ENCODE data around the gene ARMH4.

ARMH4 gene

DNA sequence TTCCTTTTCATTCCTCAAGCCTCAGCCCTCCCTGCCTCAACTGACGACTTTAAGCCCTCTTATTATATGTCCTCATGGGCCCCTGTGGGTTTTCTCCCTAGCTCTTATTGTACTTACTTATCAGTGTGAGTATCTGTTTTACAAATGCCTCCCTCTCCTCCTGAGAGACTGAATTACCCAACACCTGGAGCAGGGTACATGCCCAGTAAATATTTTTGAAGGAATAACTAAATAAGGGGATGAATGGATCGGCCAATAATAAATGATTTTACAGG is 190.3 kb downstream of the ARMH4 start:
- Histone ChIP-seq H3K9me3 (ENCODE audit: control insufficient read depth, insufficient read depth, low read length) (no peaks in the 10 kb centered on the region), H3K27ac (ENCODE audit: low read depth, low read length) (no peak overlapping the region), H3K4me1 (ENCODE audit: control insufficient read depth, insufficient read depth, low read length) (peaks cover 12% of the 10 kb centered on the region), H3K4me3 (ENCODE audit: low read depth, low read length) (no peak overlapping the region), H3K36me3 (ENCODE audit: control insufficient read depth, insufficient read depth, low read length) (no peaks in the 10 kb centered on the region), H3K27me3 (ENCODE audit: control insufficient read depth, insufficient read depth, low read length) (no peaks in the 10 kb centered on the region), H3K9ac (ENCODE audit: low read depth, low read length) (no peak overlapping the region)

DNA sequence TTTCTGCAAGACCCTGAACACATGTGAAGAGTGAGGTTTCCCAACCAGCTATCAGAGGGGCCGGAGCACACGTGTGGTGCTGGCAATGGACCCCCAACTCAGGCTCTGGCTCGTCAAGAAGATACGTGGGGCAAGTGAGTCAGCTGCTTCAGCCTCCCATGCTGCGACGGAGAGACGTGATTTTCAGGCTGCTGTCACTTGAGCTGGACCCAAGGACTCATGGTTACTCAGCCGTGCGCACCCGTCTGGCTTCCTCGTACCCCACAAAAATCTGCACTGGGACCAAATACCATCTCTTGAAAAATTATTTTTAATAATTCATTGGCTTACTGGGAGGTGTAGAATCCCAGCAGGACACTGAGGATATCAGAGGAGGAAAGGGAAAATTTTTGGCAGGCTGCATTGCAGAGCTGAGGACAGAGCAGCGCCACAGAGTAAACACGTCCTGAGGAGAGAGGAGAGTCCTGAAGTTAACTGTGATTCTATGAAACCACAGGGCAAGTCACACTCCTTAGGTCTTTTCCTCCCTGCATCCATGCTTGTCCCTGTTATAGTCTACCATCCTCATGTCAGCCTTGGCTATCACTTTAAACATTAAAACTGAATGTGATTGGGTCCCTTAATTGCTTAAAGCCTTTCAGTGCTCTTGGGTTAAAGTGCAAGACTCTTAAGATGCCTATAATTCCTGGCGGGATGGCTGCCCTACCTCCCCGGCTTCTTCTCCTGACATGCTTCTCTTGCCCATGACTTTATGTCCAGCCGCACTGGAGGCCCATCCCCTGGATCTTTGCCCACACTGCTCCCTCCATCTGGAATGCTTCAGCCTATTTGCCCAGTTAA is 190.8 kb downstream of the ARMH4 start:
- Histone ChIP-seq H3K9me3 (ENCODE audit: control insufficient read depth, insufficient read depth, low read length) (no peaks in the 10 kb centered on the region), H3K27me3 (ENCODE audit: control insufficient read depth, insufficient read depth, low read length) (no peaks in the 10 kb centered on the region), H3K4me1 (ENCODE audit: control insufficient read depth, insufficient read depth, low read length) (peaks cover 12% of the 10 kb centered on the region), H3K9ac (ENCODE audit: low read depth, low read length) (no peak overlapping the region), H3K27ac (ENCODE audit: low read depth, low read length) (no peak overlapping the region), H3K36me3 (ENCODE audit: control insufficient read depth, insufficient read depth, low read length) (no peaks in the 10 kb centered on the region), H3K4me3 (ENCODE audit: low read depth, low read length) (no peak overlapping the region)

DNA sequence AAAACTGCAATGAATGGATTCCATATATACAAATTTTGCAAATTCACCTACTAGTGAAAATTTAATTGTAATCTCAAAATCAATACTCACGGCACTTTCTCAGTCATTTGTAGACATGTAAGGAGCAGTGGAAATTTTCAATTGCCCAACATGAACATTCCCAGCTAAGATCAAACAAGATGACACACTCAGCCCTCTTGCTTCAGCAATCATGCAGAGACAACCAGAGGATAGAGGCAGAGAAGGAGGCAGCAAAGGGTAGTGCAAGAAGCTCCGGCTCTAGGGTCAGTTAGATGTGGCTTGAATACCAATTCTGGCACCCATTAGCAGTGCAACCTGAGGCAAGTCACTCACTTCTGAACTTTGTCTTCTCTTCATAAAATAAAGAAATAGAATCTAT is 194.6 kb downstream of the ARMH4 start:
- Histone ChIP-seq H3K27ac (ENCODE audit: low read depth, low read length) (no peak overlapping the region), H3K4me3 (ENCODE audit: low read depth, low read length) (no peak overlapping the region), H3K9me3 (ENCODE audit: control insufficient read depth, insufficient read depth, low read length) (no peaks in the 10 kb centered on the region), H3K27me3 (ENCODE audit: control insufficient read depth, insufficient read depth, low read length) (no peaks in the 10 kb centered on the region), H3K4me1 (ENCODE audit: control insufficient read depth, insufficient read depth, low read length) (peaks cover 4% of the 10 kb centered on the region), H3K9ac (ENCODE audit: low read depth, low read length) (no peak overlapping the region), H3K36me3 (ENCODE audit: control insufficient read depth, insufficient read depth, low read length) (no peaks in the 10 kb centered on the region)
